Common myeloid progenitor, CD34-positive (primary cell): ENCODE measurements around the gene SH3TC1.

Source experiments
- CTCF ChIA-PET: fragments of 350-600 bp; sonication (Branson Sonifier 250); formaldehyde crosslinking; loops from one replicate; lab custom pipeline; 2021; ENCODE audit warnings: antibody characterized with exemption; lab: Charles Lee
- POLR2A ChIA-PET: fragments of 350-600 bp; sonication (Branson Sonifier 250); formaldehyde crosslinking; loops from one replicate; lab custom pipeline; 2021; ENCODE audit warnings: antibody characterized with exemption; lab: Charles Lee
- DNase-seq, 3 donors: peaks; one replicate each; pipeline versions ENCODE4 v3.0.0 to v3.0.0-alpha.2; 2013
- H3K27ac ChIP-seq, 2 experiments: 1 replicate in 1 of 2; 2 replicates in 1 of 2; pipeline ENCODE4 v1.7.0; 2013; ENCODE audit warnings: inconsistent platforms in 2 of 2, low read length in 2 of 2, mild to moderate bottlenecking in 2 of 2, low read depth in 1 of 2, moderate library complexity in 1 of 2; ENCODE audit not compliant: severe bottlenecking in 2 of 2, insufficient read depth in 1 of 2, poor library complexity in 1 of 2
- H3K27me3 ChIP-seq, 5 experiments: replicated peaks in 2 of 5; 1 replicate in 3 of 5; 2 replicates in 2 of 5; pipeline versions ENCODE4 v1.6.1 to v1.7.0; 2013; ENCODE audit warnings: low read length in 4 of 5, mild to moderate bottlenecking in 2 of 5, moderate library complexity in 2 of 5, inconsistent platforms in 1 of 5; ENCODE audit not compliant: insufficient read depth in 5 of 5, control insufficient read depth in 4 of 5
- H3K36me3 ChIP-seq, 4 experiments: 1 replicate in 2 of 4; 2 replicates in 2 of 4; pipeline versions ENCODE4 v1.6.1 to v1.7.0; 2013; ENCODE audit warnings: low read length in 3 of 4, control low read depth in 1 of 4, mild to moderate bottlenecking in 1 of 4; ENCODE audit not compliant: control insufficient read depth in 4 of 4, insufficient read depth in 4 of 4
- H3K4me1 ChIP-seq, 4 experiments: 1 replicate in 3 of 4; 2 replicates in 1 of 4; pipeline versions ENCODE4 v1.6.1 to v1.7.1; 2013; ENCODE audit warnings: low read length in 3 of 4, mild to moderate bottlenecking in 3 of 4, control low read depth in 1 of 4, inconsistent platforms in 1 of 4, moderate library complexity in 1 of 4; ENCODE audit not compliant: control insufficient read depth in 4 of 4, insufficient read depth in 4 of 4; ENCODE audit errors: control extremely low read depth in 1 of 4
- H3K4me3 ChIP-seq, 7 experiments: 1 replicate in 4 of 7; 2 replicates in 3 of 7; pipeline versions ENCODE4 v1.5.1 to v1.7.0; 2013; ENCODE audit warnings: mild to moderate bottlenecking in 7 of 7, low read length in 6 of 7, moderate library complexity in 6 of 7, inconsistent platforms in 2 of 7, low read depth in 2 of 7, control low read depth in 1 of 7; ENCODE audit not compliant: insufficient read depth in 4 of 7, control insufficient read depth in 1 of 7; ENCODE audit errors: extremely low read depth in 1 of 7
- H3K9me3 ChIP-seq, 5 experiments: 1 replicate in 4 of 5; 2 replicates in 1 of 5; pipeline versions ENCODE4 v1.6.1 to v1.7.1; 2013; ENCODE audit warnings: low read length in 4 of 5, mild to moderate bottlenecking in 2 of 5, inconsistent platforms in 1 of 5, low read depth in 1 of 5, moderate library complexity in 1 of 5; ENCODE audit not compliant: control insufficient read depth in 4 of 5, insufficient read depth in 2 of 5; ENCODE audit errors: control extremely low read depth in 1 of 5
- WGBS: methylation state at CpG from one replicate; pipeline ENCODE4 v1.1.5; 2013; ENCODE audit not compliant: insufficient coverage; 5-methylcytosine and 5-hydroxymethylcytosine counted together

SH3TC1 gene

DNA sequence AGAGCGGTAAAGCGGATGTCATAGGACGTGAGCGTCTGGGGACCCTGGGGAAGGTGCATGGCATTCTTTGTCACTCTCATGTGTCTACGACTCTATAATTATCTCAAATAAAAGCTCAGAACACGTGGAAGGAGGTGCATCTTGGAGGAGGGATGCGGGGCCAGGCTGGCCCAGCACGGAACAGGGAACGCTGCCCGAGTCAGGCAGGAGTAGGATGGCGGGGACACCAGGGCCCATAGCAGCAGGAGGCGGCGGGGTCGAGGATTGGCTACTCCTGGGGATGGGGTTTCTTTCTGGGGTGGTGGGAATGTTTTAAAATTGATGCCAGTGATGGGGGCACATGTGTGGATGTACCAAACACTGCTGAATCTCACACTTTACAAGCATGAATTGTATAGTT is 65.0 kb downstream of the SH3TC1 start:
- no peaks in the 10 kb centered on the region for H3K27me3 ChIP-seq
- DNase-seq = no peak
- H3K9me3 ChIP-seq = no peaks in the 10 kb centered on the region
- H3K4me3 ChIP-seq = no peak overlapping the region
- ChIA-PET CTCF (interaction anchor here (1.3 to 4.6 kb wide), 4 partner anchors 14 to 145 kb away, joined by 3 to 52 read pairs (median 16); no protein-coding TSS in a partner anchor), POLR2A (no interaction called here)
- no peak overlapping the region for H3K27ac ChIP-seq
- WGBS = 95% methylated on average over 12 of the region's 14 CpGs
- H3K4me1 ChIP-seq = peaks cover 0 to 56% (median 47%) of the 10 kb centered on the region in 4 experiments
- no peaks in the 10 kb centered on the region for H3K36me3 ChIP-seq

DNA sequence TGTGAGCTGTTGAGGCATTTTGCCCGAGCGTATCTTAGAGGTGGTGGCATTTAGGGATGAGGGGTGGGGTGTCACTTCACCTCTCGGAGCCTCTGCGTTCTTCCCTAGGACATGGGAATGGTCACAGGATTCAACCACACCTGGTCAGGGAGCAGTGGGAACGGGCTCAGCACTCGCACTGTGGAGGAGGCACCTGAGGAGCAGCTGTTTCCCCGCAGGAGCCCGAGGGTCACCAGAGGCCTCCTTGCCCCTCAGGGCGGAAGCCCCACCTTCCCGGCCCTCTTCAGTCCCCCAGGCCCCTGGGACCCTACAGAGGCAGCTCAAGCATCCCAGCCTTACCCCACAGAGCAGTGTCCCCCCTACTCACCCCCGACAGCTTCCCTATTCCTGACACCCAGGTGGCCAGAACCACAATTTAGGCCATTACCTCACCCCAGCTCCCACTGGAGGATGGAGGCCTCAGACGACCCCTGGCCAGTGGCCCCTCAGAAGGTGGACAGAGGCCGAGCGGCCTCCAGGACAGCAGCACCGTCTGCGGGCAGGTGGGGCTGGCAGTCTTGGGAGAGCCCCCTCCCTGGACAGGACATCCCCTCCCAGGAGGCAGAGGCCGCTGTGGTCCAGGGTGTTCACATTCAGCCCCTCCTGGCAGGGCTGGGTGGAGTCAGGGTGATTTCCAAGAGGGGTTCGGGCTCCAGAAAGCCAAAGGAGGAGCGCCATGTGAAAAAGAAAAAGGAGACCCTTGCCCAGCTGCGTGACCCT is 66.3 kb downstream of the SH3TC1 start:
- 85% methylated on average over 14 of the region's 20 CpGs for WGBS
- H3K4me1 ChIP-seq = peaks cover 0 to 56% (median 50%) of the 10 kb centered on the region in 4 experiments
- ChIA-PET POLR2A (no interaction called here), CTCF (interaction anchor here (1.0 to 4.6 kb wide), 13 partner anchors 12 to 144 kb away, joined by 3 to 52 read pairs (median 8); no protein-coding TSS in a partner anchor)
- peaks cover 0 to 7% (median under 1%) of the 10 kb centered on the region in 5 experiments for H3K27me3 ChIP-seq
- H3K36me3 ChIP-seq = no peaks in the 10 kb centered on the region
- no peak overlapping the region for H3K4me3 ChIP-seq
- no peaks in the 10 kb centered on the region for H3K9me3 ChIP-seq
- no peak for DNase-seq
- no peak overlapping the region for H3K27ac ChIP-seq

DNA sequence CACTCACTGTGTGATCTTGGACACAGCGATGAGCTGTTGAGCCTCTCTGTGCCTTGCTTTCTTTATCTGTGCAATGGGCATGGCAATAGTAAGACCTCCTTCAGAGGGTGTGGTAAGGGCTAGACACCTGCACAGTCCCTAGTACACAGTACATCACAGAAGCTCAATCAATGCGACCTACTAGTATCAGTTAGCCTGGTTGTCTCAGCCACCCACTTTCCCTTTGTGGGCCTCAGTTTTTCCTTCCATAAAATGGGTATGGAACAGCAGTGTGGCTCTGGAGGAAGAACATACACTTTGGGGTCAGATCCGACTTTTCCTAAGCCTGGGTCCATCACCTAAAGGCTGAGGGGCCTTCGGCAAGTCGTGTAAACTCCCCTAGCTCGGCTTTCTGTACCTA is 67.0 kb downstream of the SH3TC1 start:
- no peaks in the 10 kb centered on the region for H3K9me3 ChIP-seq
- H3K36me3 ChIP-seq = no peaks in the 10 kb centered on the region
- CTCF ChIA-PET = interaction anchor here (1.0 to 4.6 kb wide), 19 partner anchors 8 to 175 kb away, joined by 3 to 52 read pairs (median 6); partner anchors contain the start of genes ACOX3 and TRMT44
- peaks cover 0 to 56% (median 50%) of the 10 kb centered on the region in 4 experiments for H3K4me1 ChIP-seq
- WGBS = 98% methylated on average over 6 of the region's 6 CpGs
- DNase-seq = no peak
- peaks cover 0 to 11% (median 3%) of the 10 kb centered on the region in 5 experiments for H3K27me3 ChIP-seq
- POLR2A ChIA-PET = no interaction called here
- H3K27ac ChIP-seq = no peak overlapping the region
- no peak overlapping the region for H3K4me3 ChIP-seq

DNA sequence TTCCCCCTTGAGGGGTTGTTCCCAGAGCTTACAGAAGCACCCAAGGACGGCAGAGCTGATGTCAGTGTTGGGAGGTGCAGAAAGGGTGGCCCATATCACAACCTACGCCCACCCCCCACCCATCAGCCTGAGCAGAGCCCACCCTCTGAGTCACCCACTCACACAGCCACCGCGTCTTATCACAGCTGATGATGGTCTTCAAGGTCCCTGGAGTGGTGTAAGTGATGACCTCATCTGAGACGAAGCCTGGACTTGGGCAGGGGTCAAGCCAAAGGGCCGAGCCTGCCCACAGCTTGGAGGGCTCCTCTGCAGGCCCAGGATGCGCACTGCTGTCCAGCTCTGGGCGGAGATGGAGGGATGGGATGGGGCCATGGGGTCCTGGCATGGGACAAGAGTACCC is 67.4 kb downstream of the SH3TC1 start:
- CTCF ChIA-PET = interaction anchor here (0.6 to 4.6 kb wide), 23 partner anchors 9 to 303 kb away, joined by 3 to 52 read pairs (median 5); partner anchors contain the start of genes ACOX3 and TRMT44
- H3K27ac ChIP-seq = no peak overlapping the region
- WGBS = 91% methylated on average over 5 of the region's 8 CpGs
- POLR2A ChIA-PET = interaction anchor here (0.6 kb wide), 1 partner anchor 48 kb away, joined by 3 read pairs; no protein-coding TSS in a partner anchor
- no peak for DNase-seq
- peaks cover 0 to 11% (median 3%) of the 10 kb centered on the region in 5 experiments for H3K27me3 ChIP-seq
- peaks cover 0 to 56% (median 45%) of the 10 kb centered on the region in 4 experiments for H3K4me1 ChIP-seq
- H3K9me3 ChIP-seq = no peaks in the 10 kb centered on the region
- no peaks in the 10 kb centered on the region for H3K36me3 ChIP-seq
- H3K4me3 ChIP-seq = no peak overlapping the region

- ChIA-PET CTCF (interaction anchor here (0.6 to 4.6 kb wide), 27 partner anchors 9 to 303 kb away, joined by 3 to 52 read pairs (median 5); partner anchors contain the start of genes ACOX3 and TRMT44), POLR2A (interaction anchor here (0.6 kb wide), 1 partner anchor 48 kb away, joined by 3 read pairs; no protein-coding TSS in a partner anchor)
- 67% methylated on average over 6 of the region's 13 CpGs for WGBS
- Histone ChIP-seq H3K4me3 (no peak overlapping the region), H3K36me3 (no peaks in the 10 kb centered on the region), H3K4me1 (peaks cover 0 to 56% (median 43%) of the 10 kb centered on the region in 4 experiments), H3K9me3 (no peaks in the 10 kb centered on the region), H3K27me3 (peaks cover 0 to 11% (median 3%) of the 10 kb centered on the region in 5 experiments), H3K27ac (no peak overlapping the region)
- DNase-seq = peak; percentile 56 to 78 (median 77)
These were observed 68.0 kb downstream of the SH3TC1 start for GRCh38 chr4:8267077-8267476.

DNA sequence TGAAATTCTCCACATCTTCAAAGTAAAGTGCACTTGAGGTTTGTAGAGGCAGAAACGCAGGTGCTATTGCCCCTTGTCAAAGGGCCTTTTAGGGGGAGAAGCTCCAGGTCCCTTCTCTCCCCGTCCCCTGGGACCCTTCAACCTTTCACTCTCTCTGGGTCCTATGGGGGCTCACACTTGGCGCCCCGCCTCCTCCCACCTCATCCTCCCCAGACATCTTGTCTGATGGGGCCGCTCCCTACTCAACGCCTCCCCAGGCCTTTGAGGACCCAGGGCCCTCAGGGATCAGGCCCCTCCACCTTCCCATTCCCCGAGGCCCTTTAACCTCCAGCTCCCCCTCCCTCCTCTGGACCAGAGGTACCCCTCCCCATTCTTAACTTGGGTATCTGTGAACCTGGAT is 69.1 kb downstream of the SH3TC1 start:
- H3K27me3 ChIP-seq = peaks cover 0 to 11% (median 3%) of the 10 kb centered on the region in 5 experiments
- 97% methylated on average over 7 of the region's 7 CpGs for WGBS
- POLR2A ChIA-PET = no interaction called here

More for the DNA sequence above, 69.1 kb downstream of the SH3TC1 start:
- no peak for DNase-seq
- CTCF ChIA-PET = interaction anchor here (1.1 to 4.6 kb wide), 12 partner anchors 9 to 160 kb away, joined by 3 to 52 read pairs (median 6); no protein-coding TSS in a partner anchor
- Histone ChIP-seq H3K36me3 (no peaks in the 10 kb centered on the region), H3K9me3 (no peaks in the 10 kb centered on the region), H3K4me3 (no peak overlapping the region), H3K27ac (no peak overlapping the region), H3K4me1 (peaks cover 0 to 56% (median 44%) of the 10 kb centered on the region in 4 experiments)
